Muscle of arm (tissue), 12 donors: ENCODE data around the gene KCTD4. TPM values are rescaled to one million over a fixed set of nuclear protein-coding genes. Genes with fewer than 3 reads are reported as not detected.
"Not testable (repeated sequence)": the region's sequence is repeated elsewhere in the genome, so short reads cannot be mapped to it uniquely, and the experiment has no call there.

Experiments used
- DNase-seq: peaks from one replicate; pipeline ENCODE4 v3.0.0-alpha.2; 2013
- polyA plus RNA-seq, 12 donors: library from polyadenylated mRNA; unstranded; fragments of 120-200 nt; gene quantifications; one replicate each; pipeline ENCODE4 v1.2.1, GENCODE V29; 2013; ENCODE audit not compliant: insufficient read length in 12 of 12

KCTD4 gene
- polyA plus RNA-seq, 12 donors = 0.07 to 0.26 (median 0.16) TPM; not detected in 5

DNA sequence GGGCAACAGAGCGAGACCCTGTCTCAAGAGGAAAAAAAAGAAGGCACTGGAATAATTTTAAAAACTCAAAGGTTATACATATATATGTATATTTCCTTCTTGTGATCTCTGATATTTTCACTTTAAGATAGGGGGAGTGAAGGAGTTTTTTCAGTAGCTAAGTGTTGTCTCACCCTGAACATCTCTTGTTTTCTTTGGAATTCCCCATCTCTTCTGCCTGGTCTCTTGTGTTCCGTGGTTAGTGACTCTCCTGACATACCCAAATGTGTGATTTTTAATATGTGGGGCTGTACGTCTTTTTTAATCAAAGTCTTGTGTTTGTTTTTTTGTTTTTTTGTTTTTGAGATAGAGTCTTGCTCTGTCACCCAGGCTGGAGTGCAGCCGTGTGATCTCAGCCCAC, 15.3 kb upstream of the KCTD4 start:
- DNase-seq = no peak

DNA sequence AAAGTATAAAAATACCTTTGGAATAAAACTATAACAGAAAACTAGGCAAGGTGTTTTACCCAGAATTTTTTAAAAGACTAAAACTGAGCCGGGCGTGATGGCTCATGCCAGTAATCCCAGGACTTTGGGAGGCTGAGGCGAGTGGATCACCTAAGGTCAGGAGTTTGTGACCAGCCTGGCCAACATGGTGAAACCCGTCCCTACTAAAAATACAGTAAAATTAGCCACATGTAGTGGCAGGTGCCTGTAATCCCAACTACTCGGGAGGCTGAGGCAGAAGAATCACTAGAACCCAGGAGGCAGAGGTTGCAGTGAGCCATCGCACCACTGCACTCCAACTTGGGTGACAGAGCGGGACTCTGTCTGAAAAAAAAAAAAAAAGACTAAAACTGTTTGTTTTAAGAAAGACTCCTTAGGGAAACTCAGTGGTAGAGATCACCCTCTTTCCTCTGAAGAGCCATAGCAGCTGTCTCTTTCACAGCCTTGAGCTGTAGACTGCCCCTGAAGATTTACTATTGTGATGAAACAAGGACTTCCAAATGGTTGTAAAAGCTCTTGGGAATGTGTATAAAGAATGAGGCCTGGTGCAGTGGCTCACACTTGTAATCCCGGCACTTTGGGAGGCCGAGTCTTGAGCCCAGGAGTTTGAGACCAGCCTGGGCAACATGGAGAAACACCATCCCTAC, 14.7 kb upstream of the KCTD4 start:
- no peak for DNase-seq

DNA sequence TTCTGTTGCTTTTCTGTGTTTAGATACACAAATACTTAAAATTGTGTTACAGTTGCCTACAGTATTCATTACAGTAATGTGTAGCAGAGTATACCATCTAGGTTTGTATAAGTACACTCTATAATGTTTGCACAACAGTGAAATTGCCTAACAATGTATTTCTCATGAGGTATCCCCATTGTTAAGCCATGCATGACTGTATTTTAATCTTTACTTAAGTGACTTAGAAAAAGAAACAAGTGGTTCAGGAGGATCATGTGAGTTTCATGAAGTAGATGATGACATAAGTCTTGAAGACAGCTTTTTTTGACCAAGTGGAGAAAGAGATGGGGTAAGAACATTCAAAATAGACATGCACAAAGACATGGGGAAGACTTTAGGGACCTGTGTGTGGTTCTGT, 8.4 kb upstream of the KCTD4 start:
- no peak for DNase-seq

DNA sequence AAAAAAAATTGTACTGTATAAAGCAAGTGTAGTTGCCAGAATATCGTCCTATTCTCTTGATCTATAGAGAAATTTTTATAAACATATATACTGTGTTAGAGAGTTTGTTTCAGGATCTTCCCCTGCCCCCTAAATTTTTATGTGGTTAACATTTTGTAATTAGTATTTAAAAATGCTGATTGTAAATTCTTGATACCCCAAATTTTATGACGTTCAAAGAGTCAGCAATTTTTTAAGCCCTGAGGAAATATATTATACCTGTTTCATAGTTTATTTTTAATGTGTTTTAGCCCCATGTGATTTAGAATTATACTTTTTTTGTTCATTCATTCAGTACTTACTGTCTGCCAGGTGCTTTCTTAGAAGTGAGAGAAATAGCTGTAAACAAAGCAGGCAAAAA, 7.3 kb upstream of the KCTD4 start:
- no peak for DNase-seq

DNA sequence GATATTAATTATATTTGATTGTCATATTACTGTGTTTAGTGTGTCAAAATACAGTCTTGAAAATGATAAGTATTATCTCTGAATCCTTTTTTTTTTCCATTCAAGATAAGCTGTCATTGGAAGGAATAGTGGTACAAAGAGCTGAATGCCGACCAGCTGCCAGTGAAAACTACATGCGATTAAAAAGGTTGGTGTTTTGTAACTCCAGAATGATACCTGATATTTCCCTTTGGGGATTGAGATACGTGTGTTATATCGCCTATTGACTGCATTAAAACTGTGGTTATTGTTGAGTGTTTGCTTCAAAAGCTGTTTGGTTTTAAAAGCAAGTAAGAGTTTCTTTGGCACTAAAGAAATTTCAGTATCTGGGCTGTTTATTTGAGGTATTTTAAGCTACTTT, 6.5 kb upstream of the KCTD4 start:
- no peak for DNase-seq

DNA sequence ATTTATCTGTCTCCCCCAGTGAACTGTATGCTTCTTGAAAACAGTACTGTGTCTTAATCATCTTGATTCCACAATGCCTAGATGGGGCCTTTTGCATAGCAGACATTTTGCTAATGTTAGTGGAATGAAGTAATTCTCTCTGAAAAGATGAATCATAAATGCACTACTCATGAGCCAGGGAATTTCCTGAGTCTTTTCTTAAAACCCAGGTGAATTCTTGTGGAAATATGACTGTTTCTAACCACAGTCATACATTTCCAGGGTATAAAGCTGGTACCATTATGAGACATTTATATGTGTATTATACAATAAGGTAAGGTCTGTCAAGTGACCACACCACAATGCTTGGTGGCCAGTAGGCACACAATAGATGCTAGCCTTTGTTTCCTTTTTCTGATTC, 5.5 kb upstream of the KCTD4 start:
- DNase-seq = no peak

DNA sequence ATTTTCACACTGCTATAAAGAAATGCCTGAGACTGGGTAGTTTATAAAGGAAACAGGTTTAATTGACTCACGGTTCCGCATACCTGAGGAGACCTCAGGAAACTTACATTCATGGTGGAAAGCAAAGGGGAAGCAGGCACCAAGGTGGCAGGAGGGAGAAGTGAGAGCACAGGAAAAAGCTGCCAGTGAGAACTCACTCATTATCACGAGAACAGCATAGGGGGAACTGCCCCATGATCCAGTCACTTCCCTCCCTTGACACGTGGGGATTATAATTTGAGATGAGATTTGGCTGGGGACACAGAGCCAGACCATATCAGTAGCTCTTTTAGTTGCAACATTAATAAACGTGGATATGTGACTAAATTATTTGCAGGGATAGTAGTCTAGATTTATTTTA, 4.3 kb upstream of the KCTD4 start:
- DNase-seq = no peak

DNA sequence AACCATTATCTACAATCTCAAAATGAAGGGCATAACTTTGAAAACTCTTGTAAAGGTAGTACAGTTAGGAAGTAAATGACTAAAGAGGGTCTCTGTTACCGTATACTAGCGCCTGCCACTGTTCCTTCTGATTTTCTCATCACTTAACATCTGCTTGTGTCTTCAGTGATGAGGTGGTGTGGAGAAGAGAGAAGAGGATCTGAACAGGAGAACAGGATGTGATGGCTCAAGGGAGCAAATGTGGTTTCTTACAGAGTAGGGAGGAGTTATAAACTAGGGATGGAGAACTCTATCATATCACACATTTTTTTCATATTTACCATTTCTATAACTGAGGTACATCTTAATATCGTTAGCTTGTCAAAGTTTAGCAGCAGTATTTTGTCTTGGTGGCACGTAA, 1.1 kb downstream of the KCTD4 start:
- DNase-seq = no peak

DNA sequence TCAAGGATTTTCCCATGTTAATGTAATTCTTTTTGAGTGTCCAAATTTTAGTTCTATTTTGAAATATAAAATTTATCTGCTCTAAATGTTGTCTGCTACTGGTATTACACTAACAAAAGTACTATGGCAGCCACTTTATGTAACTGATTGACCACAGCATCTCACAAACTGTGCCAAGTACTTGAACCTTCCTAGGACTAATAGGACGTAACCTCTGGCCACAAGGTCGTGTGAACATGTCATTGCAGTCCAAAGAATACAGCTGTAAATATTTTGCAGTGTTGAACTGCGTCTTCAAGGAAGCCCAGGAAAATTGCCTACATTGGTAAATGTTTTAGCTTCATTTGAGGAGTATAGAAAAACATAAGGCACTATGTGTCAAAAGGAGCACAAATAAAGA, 1.9 kb downstream of the KCTD4 start:
- no peak for DNase-seq

DNA sequence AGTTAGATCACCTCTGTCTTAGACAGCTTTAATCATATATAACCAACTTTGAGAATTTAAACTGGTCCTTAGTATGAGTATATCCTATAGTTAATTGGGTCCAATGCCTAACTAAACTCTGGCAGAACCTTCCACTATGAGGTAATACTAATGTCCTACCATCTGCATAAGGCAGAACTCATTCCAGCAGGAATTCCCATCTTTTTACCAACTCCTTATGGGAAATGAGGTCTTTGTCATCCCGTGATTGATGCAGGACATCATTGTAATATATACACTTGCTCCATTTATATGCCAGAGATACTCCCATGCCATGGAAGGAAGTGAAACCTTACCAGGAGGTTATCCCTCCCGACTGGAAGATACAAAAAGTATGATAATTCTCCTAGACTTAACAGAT, 2.8 kb downstream of the KCTD4 start:
- no peak for DNase-seq

DNA sequence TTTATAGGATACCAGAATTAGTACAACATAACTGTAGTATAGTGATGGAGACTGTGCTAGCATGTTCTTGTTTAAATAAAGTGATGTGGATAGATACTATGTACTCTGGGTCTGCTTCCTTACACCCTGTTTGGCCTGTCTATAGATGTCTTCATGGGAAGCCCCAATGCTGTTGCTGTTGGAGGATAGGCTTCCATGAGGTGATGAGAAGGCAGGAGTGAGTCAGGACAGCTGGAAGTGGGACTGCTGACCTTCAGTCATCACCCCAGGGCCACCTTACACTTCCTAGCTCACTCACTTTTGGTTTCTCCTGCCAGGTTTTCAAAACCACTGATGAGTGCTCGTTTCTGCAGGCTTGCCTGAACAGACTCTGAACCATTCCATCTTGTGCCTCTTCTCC, 4.2 kb downstream of the KCTD4 start:
- DNase-seq = no peak

DNA sequence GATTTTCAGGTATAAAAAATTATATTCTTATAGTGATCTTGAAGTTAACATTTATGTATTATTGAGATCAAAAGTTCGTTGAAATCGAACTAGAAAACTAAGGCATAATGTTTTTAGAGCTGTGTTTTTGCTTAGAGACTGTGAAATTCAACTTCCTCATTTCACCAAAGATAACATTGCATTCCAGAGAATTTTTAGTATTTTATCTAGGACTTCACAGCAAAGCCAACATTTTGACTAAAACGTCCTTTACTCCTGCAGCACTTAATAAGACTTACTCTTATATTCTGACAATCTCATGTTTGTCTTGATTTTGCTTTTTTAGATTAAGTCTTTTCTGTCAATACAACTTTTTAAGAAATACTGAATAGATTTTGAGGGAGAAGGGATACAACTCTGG, 4.7 kb downstream of the KCTD4 start:
- DNase-seq = no peak

DNA sequence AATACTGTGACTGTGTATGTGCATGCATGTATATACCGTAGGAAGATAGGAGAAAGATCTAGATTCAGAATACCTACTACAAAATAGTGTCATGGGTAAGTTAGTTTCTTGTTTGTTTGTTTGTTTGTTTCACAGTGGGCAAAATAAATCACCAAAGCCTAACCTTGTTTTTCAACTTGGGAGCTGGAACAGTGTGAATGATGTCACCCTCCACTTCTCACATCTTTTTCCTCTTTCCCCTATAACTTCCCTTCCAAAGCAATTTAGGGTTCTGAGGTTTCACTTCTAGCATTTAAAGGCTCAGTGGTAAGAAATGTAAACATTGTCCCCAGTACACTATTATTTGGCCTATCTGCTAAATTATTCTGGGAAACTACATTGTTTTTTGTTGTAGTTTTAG, 5.4 kb downstream of the KCTD4 start:
- DNase-seq = no peak

DNA sequence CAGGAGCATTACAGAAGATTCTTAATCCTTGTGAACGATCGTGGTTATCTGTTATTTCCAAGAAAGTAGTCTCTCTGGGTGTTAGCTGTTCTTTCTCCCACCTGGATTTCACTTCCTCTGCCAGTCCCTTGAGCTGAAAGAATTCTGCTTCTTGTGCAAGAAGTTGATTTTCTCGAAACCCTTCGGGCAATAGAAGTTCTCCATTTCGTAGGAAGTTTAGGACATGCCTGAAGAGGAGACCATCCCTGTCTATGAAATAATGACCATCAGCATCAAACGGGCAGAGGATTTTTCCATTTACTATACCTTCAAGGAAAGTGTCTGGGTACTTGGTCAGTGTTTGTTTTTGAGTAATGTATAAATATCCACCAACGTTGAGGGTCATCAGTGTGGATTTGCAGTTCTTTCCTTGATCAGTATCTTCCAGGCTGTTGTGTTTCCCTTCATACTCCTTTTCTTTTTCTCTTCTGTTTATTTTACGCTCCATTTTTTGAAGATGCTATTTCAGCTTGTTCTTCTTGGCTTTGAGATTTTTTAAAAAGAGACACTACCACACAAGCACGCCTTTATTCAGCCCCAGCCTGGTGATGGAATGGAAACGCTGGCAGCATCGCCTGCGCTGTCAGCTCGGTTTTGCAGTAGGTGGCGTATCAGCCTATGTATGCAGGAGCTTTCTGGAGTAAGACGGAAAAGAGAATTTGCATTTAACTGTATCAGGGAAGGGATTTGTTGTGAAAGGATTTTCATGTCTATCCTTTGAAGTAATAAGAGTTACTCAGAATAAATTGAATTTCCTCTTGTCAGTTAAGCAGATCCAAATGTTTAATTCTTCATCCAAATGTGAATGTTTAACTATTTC, 6.5 kb downstream of the KCTD4 start:
- DNase-seq = peak; percentile 86

DNA sequence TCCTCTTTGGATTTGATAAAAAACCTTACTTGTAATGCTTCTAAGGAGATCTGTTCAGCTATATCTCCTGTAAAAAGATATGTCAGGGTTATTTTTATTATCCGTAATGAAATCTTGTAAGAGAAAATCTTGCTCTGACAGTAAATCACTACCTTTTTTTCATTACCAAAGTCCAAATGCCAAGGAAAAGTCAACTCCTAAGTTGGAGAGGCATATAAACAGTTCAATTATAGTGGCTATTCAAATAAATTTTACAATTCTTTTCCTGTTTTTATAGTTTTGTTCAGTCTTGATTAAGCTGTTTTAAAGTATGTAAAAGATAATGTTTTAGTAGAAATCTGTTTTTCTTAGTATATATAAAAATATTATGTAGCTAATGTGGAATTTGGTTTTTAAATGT, 9.0 kb downstream of the KCTD4 start:
- no peak for DNase-seq

DNA sequence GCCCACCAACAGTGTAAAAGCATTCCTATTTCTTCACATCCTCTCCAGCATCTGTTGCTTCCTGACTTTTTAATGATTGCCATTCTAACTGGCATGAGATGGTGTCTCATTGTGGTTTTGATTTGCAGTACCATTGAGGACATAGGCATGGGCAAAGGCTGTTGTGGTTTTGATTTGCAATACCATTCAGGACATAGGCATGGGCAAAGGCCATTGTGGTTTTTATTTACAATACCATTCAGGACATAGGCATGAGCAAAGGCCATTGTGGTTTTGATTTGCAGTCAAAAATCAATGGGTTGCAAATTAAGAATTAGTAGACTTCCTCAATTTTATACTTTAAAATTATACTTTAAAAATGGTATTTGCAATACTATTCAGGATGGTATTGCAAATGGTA, 11.3 kb downstream of the KCTD4 start:
- DNase-seq = not testable (repeated sequence)

DNA sequence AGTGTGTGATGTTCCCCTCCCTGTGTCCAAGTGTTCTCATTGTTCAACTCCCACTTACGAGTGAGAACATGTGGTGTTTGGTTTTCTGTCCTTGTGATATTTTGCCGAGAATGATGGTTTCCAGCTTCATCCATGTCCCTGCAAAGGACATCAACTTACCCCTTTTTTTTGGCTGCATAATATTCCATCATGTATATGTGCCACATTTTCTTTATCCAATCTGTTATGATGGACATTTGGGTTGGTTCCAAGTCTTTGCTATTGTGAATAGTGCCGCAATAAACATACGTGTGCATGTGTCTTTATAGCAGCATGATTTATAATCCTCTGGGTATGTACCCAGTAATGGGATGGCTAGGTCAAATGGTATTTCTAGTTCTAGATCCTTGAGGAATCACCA, 11.8 kb downstream of the KCTD4 start:
- DNase-seq = not testable (repeated sequence)

DNA sequence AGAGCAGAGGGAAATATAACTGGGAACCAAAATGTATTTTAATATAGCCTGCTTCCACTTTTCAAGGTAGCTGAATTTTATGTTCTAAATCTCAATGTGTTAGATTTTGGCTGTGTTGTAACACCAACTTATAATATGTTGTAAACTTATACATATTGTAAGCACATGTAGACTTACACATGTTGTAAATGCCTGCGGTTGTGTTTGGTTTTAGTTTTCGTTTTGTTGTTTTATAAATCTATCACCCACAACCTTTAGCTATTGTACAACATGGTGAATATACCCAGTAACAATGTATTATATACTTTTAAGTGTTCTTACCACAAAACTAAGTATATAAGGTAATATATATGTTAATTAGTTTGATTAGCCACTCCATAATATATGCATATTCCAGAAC, 15.6 kb downstream of the KCTD4 start:
- no peak for DNase-seq

DNA sequence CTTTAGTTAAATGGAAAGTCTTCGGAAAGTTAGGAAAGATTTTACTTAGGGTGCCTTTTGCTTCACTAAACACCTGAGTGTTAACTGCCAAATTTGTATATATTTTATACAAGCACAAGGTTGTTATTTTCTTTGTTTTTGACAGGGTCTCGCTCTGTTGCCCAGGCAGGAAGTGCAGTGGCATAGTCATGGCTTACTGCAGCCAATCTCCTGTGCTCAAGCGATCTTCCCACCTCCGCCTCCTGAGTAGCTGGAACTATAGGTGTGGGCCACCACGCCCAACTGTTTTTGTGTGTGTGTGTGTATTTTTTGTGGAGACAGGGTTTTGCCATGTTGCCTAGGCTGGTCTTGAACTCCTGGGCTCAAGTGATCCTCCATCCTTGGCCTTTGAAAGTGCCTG, 16.2 kb downstream of the KCTD4 start:
- no peak for DNase-seq

DNA sequence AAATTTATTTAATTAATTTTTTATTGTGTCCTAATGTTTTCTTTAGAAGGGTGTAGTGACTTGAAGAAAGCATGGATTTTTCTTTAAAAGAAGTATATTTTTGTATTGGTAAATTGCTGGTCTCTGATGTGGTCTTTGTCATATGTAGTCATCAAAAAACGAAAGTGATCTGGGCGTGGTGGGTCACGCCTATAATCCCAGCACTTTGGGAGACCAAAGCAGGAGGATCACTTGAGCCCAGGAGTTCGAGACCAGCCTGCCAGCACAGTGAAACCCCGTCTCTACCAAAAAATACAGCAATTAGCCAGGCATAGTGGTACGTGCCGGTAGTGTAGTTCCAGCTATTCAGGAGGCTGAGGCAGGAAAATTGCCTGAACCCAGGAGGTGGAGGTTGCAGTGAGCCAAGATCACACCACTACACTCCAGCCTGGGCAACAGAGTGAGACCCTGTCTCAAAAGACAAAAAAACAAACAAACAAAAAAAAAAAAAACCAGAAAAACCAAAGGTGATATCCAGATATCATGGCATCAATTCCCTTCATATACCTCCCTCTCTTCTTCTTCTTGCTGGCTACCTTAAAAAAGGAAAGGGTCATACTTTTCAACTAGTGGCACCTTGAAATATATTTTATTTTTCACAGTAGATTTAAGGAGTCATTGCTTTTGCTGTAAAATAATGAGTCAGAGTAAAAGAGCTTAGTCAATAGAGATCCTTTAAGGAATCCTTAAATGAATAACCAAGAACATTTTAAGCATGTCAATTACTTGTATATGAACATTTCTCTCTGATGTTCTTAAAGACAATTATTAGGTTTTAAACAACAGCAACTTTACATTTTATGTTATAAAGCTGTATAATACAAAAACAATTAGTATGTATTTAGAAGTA, 19.9 kb downstream of the KCTD4 start:
- no peak for DNase-seq

DNA sequence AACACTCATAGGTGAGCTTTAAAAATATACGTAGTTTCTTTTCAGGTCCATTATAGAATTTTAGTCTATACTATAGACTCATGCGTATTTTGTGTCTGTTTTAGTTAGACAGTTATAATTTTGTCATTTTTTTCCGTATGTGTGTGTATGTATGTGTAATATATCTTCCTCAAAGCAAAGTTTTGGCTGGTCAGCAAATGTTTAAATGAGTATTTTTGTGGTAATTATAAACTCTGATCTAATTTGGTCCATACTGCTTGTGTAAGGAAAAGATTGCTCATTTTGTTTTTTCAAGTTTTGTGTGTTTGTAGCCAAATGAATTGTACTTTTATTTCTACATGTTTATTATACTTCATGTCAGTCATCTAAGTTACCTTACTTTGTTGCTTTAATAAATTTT, 20.5 kb downstream of the KCTD4 start:
- DNase-seq = no peak

DNA sequence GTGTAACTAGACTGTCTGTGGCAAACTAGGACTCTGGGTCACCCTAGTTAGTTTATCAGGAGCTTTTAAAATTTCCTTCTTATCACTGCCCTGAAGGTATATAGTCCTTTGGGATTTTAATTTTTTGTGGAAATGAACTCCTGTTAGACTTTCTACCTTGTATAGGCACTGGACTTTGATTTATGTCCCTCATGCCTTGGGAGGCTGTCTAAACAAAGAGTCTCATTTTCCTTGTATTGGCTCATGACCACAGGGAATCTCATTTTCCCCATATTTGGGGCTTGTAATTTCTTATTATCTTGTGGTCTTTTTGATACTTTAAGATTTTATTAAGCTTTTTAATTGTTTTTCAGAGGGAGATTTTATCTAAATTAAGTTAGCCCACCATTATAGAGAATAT, 21.4 kb downstream of the KCTD4 start:
- no peak for DNase-seq
